H9 (cell line): ENCODE measurements around the gene SLIT1. TPM values are rescaled to one million over a fixed set of nuclear protein-coding genes. Genes with fewer than 3 reads are reported as not detected.

ENCODE experiments used
- DNase-seq: peaks from one replicate; pipeline ENCODE4 v3.0.0-alpha.2; 2017
- H2AFZ ChIP-seq: one replicate; pipeline ENCODE4 v1.6.1; 2013; ENCODE audit warnings: mild to moderate bottlenecking, low read length, control low read depth, moderate library complexity
- H2AK5ac ChIP-seq: 2 replicates; pipeline ENCODE4 v1.6.1; 2013; ENCODE audit warnings: low read length, control low read depth, mixed read lengths; ENCODE audit not compliant: insufficient read length
- H2BK120ac ChIP-seq: one replicate; pipeline ENCODE4 v1.6.1; 2013; ENCODE audit warnings: low read depth, mild to moderate bottlenecking, low read length, control low read depth, inconsistent platforms; ENCODE audit not compliant: poor library complexity, severe bottlenecking
- H2BK12ac ChIP-seq: 2 replicates; pipeline ENCODE4 v1.6.1; 2013; ENCODE audit warnings: low read length, control low read depth, mixed read lengths, low read depth; ENCODE audit not compliant: insufficient read length
- H2BK15ac ChIP-seq: 2 replicates; pipeline ENCODE4 v1.6.1; 2013; ENCODE audit warnings: low read depth, low read length, control low read depth
- H2BK20ac ChIP-seq: one replicate; pipeline ENCODE4 v1.6.1; 2013; ENCODE audit warnings: low read depth, mild to moderate bottlenecking, low read length, control low read depth, inconsistent platforms; ENCODE audit not compliant: poor library complexity, severe bottlenecking
- H2BK5ac ChIP-seq: 2 replicates; pipeline ENCODE4 v1.6.1; 2013; ENCODE audit warnings: low read length, control low read depth, mixed read lengths; ENCODE audit not compliant: insufficient read length
- H3K14ac ChIP-seq: 2 replicates; pipeline ENCODE4 v1.6.1; 2013; ENCODE audit warnings: low read length, control low read depth; ENCODE audit not compliant: insufficient read depth
- H3K18ac ChIP-seq: 2 replicates; pipeline ENCODE4 v1.6.1; 2013; ENCODE audit warnings: low read depth, mild to moderate bottlenecking, mixed read lengths, low read length, control low read depth; ENCODE audit not compliant: insufficient read length
- H3K23ac ChIP-seq: 2 replicates; pipeline ENCODE4 v1.6.1; 2013; ENCODE audit warnings: low read length, control low read depth, mixed read lengths, low read depth; ENCODE audit not compliant: insufficient read length
- H3K23me2 ChIP-seq: 2 replicates; pipeline ENCODE4 v1.6.1; 2013; ENCODE audit warnings: low read depth, mild to moderate bottlenecking, mixed read lengths, low read length, control low read depth; ENCODE audit not compliant: insufficient read length, poor library complexity, severe bottlenecking
- H3K27ac ChIP-seq: 2 replicates; pipeline ENCODE4 v1.5.1; 2013; ENCODE audit warnings: low read length, control low read depth, mixed read lengths, low read depth; ENCODE audit not compliant: insufficient read length
- H3K27me3 ChIP-seq: 2 replicates; pipeline ENCODE4 v1.6.1; 2013; ENCODE audit warnings: low read length, control low read depth, inconsistent platforms; ENCODE audit not compliant: insufficient read depth
- H3K4ac ChIP-seq: 2 replicates; pipeline ENCODE4 v1.6.1; 2013; ENCODE audit warnings: low read depth, mild to moderate bottlenecking, control low read depth, inconsistent platforms, low read length, moderate library complexity
- H3K4me1 ChIP-seq: 2 replicates; pipeline ENCODE4 v1.6.1; 2013; ENCODE audit warnings: low read length, control low read depth, inconsistent platforms; ENCODE audit not compliant: insufficient read depth
- H3K4me2 ChIP-seq: 2 replicates; pipeline ENCODE4 v1.6.1; 2013; ENCODE audit warnings: low read length, control low read depth, mixed read lengths; ENCODE audit not compliant: insufficient read length, insufficient read depth
- H3K56ac ChIP-seq: 2 replicates; pipeline ENCODE4 v1.6.1; 2013; ENCODE audit warnings: low read depth, mild to moderate bottlenecking, mixed read lengths, low read length, control low read depth; ENCODE audit not compliant: insufficient read length
- H3K79me1 ChIP-seq: 2 replicates; pipeline ENCODE4 v1.6.1; 2013; ENCODE audit warnings: low read depth, mild to moderate bottlenecking, moderate library complexity, low read length, control low read depth, inconsistent platforms; ENCODE audit not compliant: insufficient read depth, poor library complexity, severe bottlenecking
- H3K79me2 ChIP-seq: 2 replicates; pipeline ENCODE4 v1.6.1; 2013; ENCODE audit warnings: low read length, control low read depth, inconsistent platforms; ENCODE audit not compliant: insufficient read depth
- H3K9ac ChIP-seq: 2 replicates; pipeline ENCODE4 v1.6.1; 2013; ENCODE audit warnings: low read length, control low read depth, mixed read lengths; ENCODE audit not compliant: insufficient read length; ENCODE audit errors: extremely low read depth
- H3K9me3 ChIP-seq: one replicate; pipeline ENCODE4 v1.6.1; 2013; ENCODE audit warnings: low read depth, low read length, inconsistent platforms; ENCODE audit not compliant: control insufficient read depth
- H3T11ph ChIP-seq: one replicate; pipeline ENCODE4 v1.6.1; 2013; ENCODE audit warnings: mild to moderate bottlenecking, low read length, control low read depth, inconsistent platforms
- H4K20me1 ChIP-seq: one replicate; pipeline ENCODE4 v1.6.1; 2013; ENCODE audit not compliant: control insufficient read depth, insufficient read length, insufficient read depth
- H4K5ac ChIP-seq: 2 replicates; pipeline ENCODE4 v1.6.1; 2013; ENCODE audit warnings: low read depth, mild to moderate bottlenecking, mixed read lengths, low read length, control low read depth; ENCODE audit not compliant: insufficient read length
- H4K8ac ChIP-seq: replicated peaks from 2 replicates; pipeline ENCODE4 v1.6.1; 2013; ENCODE audit warnings: low read length, control low read depth, mixed read lengths, low read depth; ENCODE audit not compliant: insufficient read length
- H4K91ac ChIP-seq: 2 replicates; pipeline ENCODE4 v1.6.1; 2013; ENCODE audit warnings: low read depth, mild to moderate bottlenecking, moderate library complexity, mixed read lengths, low read length, control low read depth; ENCODE audit not compliant: insufficient read length
- H3K27ac Mint-ChIP-seq, 3 experiments: 2 replicates in 2 of 3; 3 replicates in 1 of 3; pipeline ENCODE4 v1.8.0; 2020 to 2021; ENCODE audit warnings: mixed read lengths in 3 of 3, mild to moderate bottlenecking in 1 of 3, moderate library complexity in 1 of 3
- H3K27me3 Mint-ChIP-seq: 2 replicates; pipeline ENCODE4 v1.8.0; 2021; ENCODE audit warnings: low read depth, mild to moderate bottlenecking, moderate library complexity, mixed read lengths
- H3K36me3 Mint-ChIP-seq, 3 experiments: 2 replicates in 2 of 3; 3 replicates in 1 of 3; pipeline ENCODE4 v1.8.0; 2020 to 2021; ENCODE audit warnings: low read depth in 3 of 3, mixed read lengths in 3 of 3; ENCODE audit not compliant: insufficient read depth in 1 of 3
- H3K4me1 Mint-ChIP-seq, 2 experiments: 2 replicates each; pipeline ENCODE4 v1.8.0; 2020; ENCODE audit warnings: mixed read lengths in 2 of 2
- H3K4me3 Mint-ChIP-seq, 2 experiments: 2 replicates in 1 of 2; 3 replicates in 1 of 2; pipeline ENCODE4 v1.8.0; 2020 to 2021; ENCODE audit warnings: mild to moderate bottlenecking in 2 of 2, mixed read lengths in 2 of 2, moderate library complexity in 1 of 2
- H3K9me3 Mint-ChIP-seq, 2 experiments: 2 replicates in 1 of 2; 3 replicates in 1 of 2; pipeline ENCODE4 v1.8.0; 2020; ENCODE audit warnings: mild to moderate bottlenecking in 2 of 2, mixed read lengths in 2 of 2, moderate library complexity in 1 of 2
- CTCF ChIP-seq: fragments of 200-600 bp; sonication (generic); conservative IDR thresholded peaks from 3 replicates; pipeline ENCODE4 v1.8.0; 2021; ENCODE audit warnings: antibody characterized with exemption, mild to moderate bottlenecking
- WGBS: extraction: QIAGEN DNeasy Blood & Tissue Kit; methylation state at CpG from one replicate; pipeline ENCODE4 v1.1.7; 2013; ENCODE audit warnings: missing lambda C conversion rate, low lambda C conversion rate, mixed read lengths; ENCODE audit not compliant: insufficient read length; ENCODE audit errors: extremely low coverage; 5-methylcytosine and 5-hydroxymethylcytosine counted together
- total RNA-seq: library from RNA; stranded (reverse); gene quantifications from 2 replicates; pipeline ENCODE4 v1.2.1, GENCODE V29; 2021

Gene SLIT1
- total RNA-seq, 1 experiment from 2014 or later: 0.57 TPM

- Histone ChIP-seq H2BK120ac (no peak overlapping the region), H2AK5ac (no peak overlapping the region), H3K4me1 (no peaks in the 10 kb centered on the region), H3K23me2 (no peaks in the 10 kb centered on the region), H2BK12ac (no peak overlapping the region), H3K14ac (no peak overlapping the region), H3K9ac (no peak overlapping the region), H3K27me3 (no peaks in the 10 kb centered on the region), H3K27ac (no peak overlapping the region), H3K4ac (no peak overlapping the region), H4K20me1 (peaks cover 2% of the 10 kb centered on the region), H3K56ac (no peak overlapping the region), H3K79me1 (no peaks in the 10 kb centered on the region), H3K79me2 (no peaks in the 10 kb centered on the region), H4K8ac (no peak overlapping the region), H4K91ac (no peak overlapping the region), H2BK5ac (no peak overlapping the region), H3K4me2 (no peak overlapping the region), H2BK15ac (no peak overlapping the region), H3K9me3 (no peaks in the 10 kb centered on the region), H2BK20ac (no peak overlapping the region), H4K5ac (no peak overlapping the region), H3K18ac (no peak overlapping the region), H3K23ac (no peak overlapping the region), H2AFZ (no peak overlapping the region), H3T11ph (no peak overlapping the region)
- Mint-ChIP-seq H3K27ac (no peak overlapping the region; a peak in 1 of 7 replicates), H3K36me3 (no peaks in the 10 kb centered on the region), H3K4me1 (peaks cover 8 to 13% of the 10 kb centered on the region in 2 experiments; a peak in 3 of 4 replicates), H3K27me3 (peaks cover 2% of the 10 kb centered on the region; the same call in 1 of the 2 replicates), H3K4me3 (no peak overlapping the region), H3K9me3 (no peaks in the 10 kb centered on the region)
- DNase-seq: no peak
- no peak for TF ChIP-seq CTCF
- no CpG with 5 or more reads among the region's 15 CpGs for WGBS
Measured at GRCh38 chr10:97060441-97061084, 125.2 kb downstream of the SLIT1 start.
